Spinal cord (tissue), 10 donors: Measurements from ENCODE around the gene SAYSD1. TPM values are rescaled to one million over a fixed set of nuclear protein-coding genes. Genes with fewer than 3 reads are reported as not detected.

Experiments used
- DNase-seq, 6 donors: peaks; one replicate each; pipeline versions ENCODE4 v3.0.0 to v3.0.0-alpha.2; 2013 to 2015; ENCODE audit warnings: low spot score in 6 of 6, low read depth in 4 of 6
- H3K27ac ChIP-seq: one replicate; pipeline ENCODE4 v1.5.1; 2013; ENCODE audit warnings: low read depth, low read length, control low read depth
- H3K27me3 ChIP-seq: one replicate; pipeline ENCODE4 v1.6.1; 2013; ENCODE audit warnings: low read length; ENCODE audit not compliant: control insufficient read depth, insufficient read depth
- H3K36me3 ChIP-seq: one replicate; pipeline ENCODE4 v1.6.1; 2013; ENCODE audit warnings: low read length; ENCODE audit not compliant: control insufficient read depth, insufficient read depth
- H3K4me1 ChIP-seq: one replicate; pipeline ENCODE4 v1.6.1; 2013; ENCODE audit warnings: low read length; ENCODE audit not compliant: control insufficient read depth, insufficient read depth
- H3K4me3 ChIP-seq: one replicate; pipeline ENCODE4 v1.5.1; 2013; ENCODE audit warnings: low read depth, low read length, control low read depth
- H3K9me3 ChIP-seq: one replicate; pipeline ENCODE4 v1.6.1; 2013; ENCODE audit warnings: low read length; ENCODE audit not compliant: control insufficient read depth, insufficient read depth
- WGBS: methylation state at CpG from one replicate; pipeline ENCODE4 v1.1.5; 2013; ENCODE audit warnings: missing lambda C conversion rate; ENCODE audit not compliant: insufficient coverage; 5-methylcytosine and 5-hydroxymethylcytosine counted together
- long read RNA-seq, 4 donors: transcript quantifications; one replicate each; lab custom pipeline, GENCODE V29; 2026
- polyA plus RNA-seq, 2 donors: library from polyadenylated mRNA; unstranded; fragments of 120-200 nt; gene quantifications; one replicate each; pipeline ENCODE4 v1.2.1, GENCODE V29; 2013; ENCODE audit not compliant: insufficient read length in 2 of 2
- total RNA-seq, 2 donors: library from RNA; depleted of rRNA in 1 of 2; stranded (reverse); fragments of 120-200 nt in 1 of 2; fragments of >200 nt in 1 of 2; gene quantifications; one replicate each; pipeline versions ENCODE4 v1.2.3 to v1.2.4, GENCODE V29; 2013 to 2014
- donor health status: healthy.

Gene SAYSD1
- 10 to 100 TPM; 17.9 to 21.7 TPM for total RNA-seq
- 10 to 100 TPM; 20.7 to 27.9 TPM for polyA plus RNA-seq
- long read RNA-seq, donor 1, transcript SAYSD1-201 (2 exons, 2,020 nt): major isoform, 15 of 18 reads
- long read RNA-seq, donor 1, partial matches to known transcripts: 0 of 18 reads
- long read RNA-seq, donor 1, other reads (novel, unspliced or antisense): 0 of 18 reads
- long read RNA-seq, donor 2, transcript SAYSD1-201 (2 exons, 2,020 nt): major isoform, 5 of 7 reads
- long read RNA-seq, donor 2, partial matches to known transcripts: 0 of 7 reads
- long read RNA-seq, donor 2, other reads (novel, unspliced or antisense): 0 of 7 reads
- long read RNA-seq, donor 3, partial matches to known transcripts: 0 of 4 reads
- long read RNA-seq, donor 3, other reads (novel, unspliced or antisense): 0 of 4 reads
- long read RNA-seq, donor 4, transcript SAYSD1-201 (2 exons, 2,020 nt): major isoform, 15 of 16 reads
- long read RNA-seq, donor 4, partial matches to known transcripts: 0 of 16 reads
- long read RNA-seq, donor 4, other reads (novel, unspliced or antisense): 0 of 16 reads

- peak; percentile 76 to 98 (median 90) for DNase-seq
- Histone ChIP-seq H3K9me3 (no peaks in the 10 kb centered on the region), H3K4me3 (peak within 1 kb of the TSS; percentile 90), H3K4me1 (peaks cover 10% of the 10 kb centered on the region), H3K27me3 (no peaks in the 10 kb centered on the region), H3K36me3 (no peaks in the 10 kb centered on the region), H3K27ac (peak within 1 kb of the TSS; percentile 88)
- under 1% methylated on average over 68 of the region's 68 CpGs for WGBS
Observed at GRCh38 chr6:39114704-39115599, at the start of gene SAYSD1. Gene SAYSD1 (minus strand): TSS chr6:39115186. CDS start chr6:39115089, 97 bp downstream.

- Histone ChIP-seq H3K36me3 (no peaks in the 10 kb centered on the region), H3K27me3 (no peaks in the 10 kb centered on the region), H3K4me1 (peaks cover 4% of the 10 kb centered on the region), H3K27ac (no peak overlapping the region), H3K9me3 (no peaks in the 10 kb centered on the region), H3K4me3 (no peak overlapping the region)
- 41% methylated on average over 3 of the region's 3 CpGs for WGBS
- DNase-seq: no peak
Observed at GRCh38 chr6:39157511-39157910, 42.5 kb upstream of the SAYSD1 start.

DNA sequence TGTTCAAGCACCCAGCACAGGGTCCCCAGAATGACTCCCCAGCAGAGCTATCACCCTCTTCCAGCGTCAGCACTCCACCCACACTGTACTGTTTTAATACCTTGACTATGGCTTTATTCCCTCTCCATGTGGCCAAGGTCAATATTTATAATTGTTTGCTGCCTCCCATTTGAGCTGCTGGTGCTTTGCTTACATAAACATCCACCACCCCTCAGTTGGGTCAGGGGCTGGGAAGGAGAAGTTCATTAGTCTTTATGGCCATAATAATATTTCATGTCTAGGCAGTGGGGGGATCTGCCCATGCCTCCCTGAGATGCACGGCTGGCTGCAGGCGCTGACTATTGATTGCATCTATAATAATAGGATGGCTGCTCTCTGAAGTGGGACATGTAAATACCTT is 41.8 kb upstream of the SAYSD1 start:
- no peaks in the 10 kb centered on the region for H3K27me3 ChIP-seq
- H3K27ac ChIP-seq: no peak overlapping the region
- peak in 1 of 6 donors; percentile 73 for DNase-seq
- no peaks in the 10 kb centered on the region for H3K9me3 ChIP-seq
- peaks cover 4% of the 10 kb centered on the region for H3K4me1 ChIP-seq
- WGBS: 70% methylated on average over 3 of the region's 3 CpGs
- no peak overlapping the region for H3K4me3 ChIP-seq
- no peaks in the 10 kb centered on the region for H3K36me3 ChIP-seq

- peaks cover 4% of the 10 kb centered on the region for H3K4me1 ChIP-seq
- DNase-seq: no peak
- no peak overlapping the region for H3K4me3 ChIP-seq
- H3K36me3 ChIP-seq: no peaks in the 10 kb centered on the region
- no peak overlapping the region for H3K27ac ChIP-seq
- no CpG with 5 or more reads among the region's 4 CpGs for WGBS
- no peaks in the 10 kb centered on the region for H3K9me3 ChIP-seq
- no peaks in the 10 kb centered on the region for H3K27me3 ChIP-seq
Observed at GRCh38 chr6:39154705-39155104, 39.7 kb upstream of the SAYSD1 start.

DNA sequence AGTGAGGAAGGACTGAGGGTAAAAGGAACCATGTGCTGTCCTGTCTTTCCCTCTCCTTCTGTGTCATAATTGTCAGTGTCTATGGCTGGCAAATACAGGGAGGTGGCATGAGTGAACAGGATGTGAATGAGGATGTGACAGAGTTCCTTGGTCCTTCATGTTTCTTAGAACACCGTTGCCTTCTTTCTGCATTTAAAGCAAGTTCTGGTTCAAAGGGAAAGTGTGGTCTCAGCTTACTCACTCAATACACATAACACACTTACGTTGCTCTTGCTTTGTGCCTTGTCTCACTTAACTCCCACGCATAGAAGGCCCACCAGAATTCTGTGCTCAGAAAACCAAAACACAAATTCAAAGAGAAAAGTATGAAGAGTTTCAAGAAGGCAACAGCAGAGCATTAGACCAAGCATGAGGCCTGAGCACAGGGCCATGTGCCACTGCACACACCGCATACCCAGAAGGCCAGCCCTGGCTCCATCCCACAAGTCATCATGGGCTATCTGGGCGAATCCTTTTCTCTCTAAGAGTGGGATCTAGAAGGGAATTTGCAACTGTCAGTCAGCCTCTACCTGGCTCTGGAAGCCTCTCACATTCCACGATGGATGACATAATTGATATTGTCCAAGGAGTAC is 38.9 kb upstream of the SAYSD1 start:
- H3K4me1 ChIP-seq: peaks cover 4% of the 10 kb centered on the region
- H3K27ac ChIP-seq: no peak overlapping the region
- H3K4me3 ChIP-seq: no peak overlapping the region
- 100% methylated on average over 3 of the region's 6 CpGs for WGBS
- DNase-seq: no peak
- no peaks in the 10 kb centered on the region for H3K27me3 ChIP-seq
- H3K36me3 ChIP-seq: no peaks in the 10 kb centered on the region
- H3K9me3 ChIP-seq: no peaks in the 10 kb centered on the region

GRCh38 chr6:39152262-39152661 is 37.3 kb upstream of the SAYSD1 start:
- Histone ChIP-seq H3K4me3 (no peak overlapping the region), H3K9me3 (no peaks in the 10 kb centered on the region), H3K4me1 (peaks cover 4% of the 10 kb centered on the region), H3K36me3 (no peaks in the 10 kb centered on the region), H3K27me3 (no peaks in the 10 kb centered on the region), H3K27ac (no peak overlapping the region)
- 80% methylated on average over 1 of the region's 5 CpGs for WGBS
- DNase-seq: peak in 1 of 6 donors; percentile 59

DNA sequence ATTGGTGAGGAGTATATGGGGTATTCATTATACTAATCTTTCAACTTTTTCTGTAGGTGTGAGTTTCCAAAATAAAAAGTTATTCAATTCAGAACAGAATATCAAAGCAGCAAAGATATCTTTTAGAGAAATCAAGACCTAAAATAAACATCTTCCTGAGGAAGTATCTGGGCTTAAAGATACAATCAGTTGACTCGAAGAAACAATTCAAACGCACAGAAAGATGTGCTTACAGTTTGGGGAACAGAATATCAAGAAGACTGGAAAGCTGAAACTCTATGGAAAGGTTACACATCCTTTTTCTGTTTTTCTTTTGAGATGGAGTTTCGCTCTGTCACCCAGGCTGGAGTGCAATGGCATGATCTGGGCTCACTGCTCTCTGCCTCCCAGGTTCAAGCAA is 36.2 kb upstream of the SAYSD1 start:
- no CpG with 5 or more reads among the region's 3 CpGs for WGBS
- DNase-seq: no peak
- Histone ChIP-seq H3K9me3 (no peaks in the 10 kb centered on the region), H3K4me3 (no peak overlapping the region), H3K36me3 (no peaks in the 10 kb centered on the region), H3K4me1 (no peaks in the 10 kb centered on the region), H3K27me3 (no peaks in the 10 kb centered on the region), H3K27ac (no peak overlapping the region)

- H3K4me1 ChIP-seq: no peaks in the 10 kb centered on the region
- no peaks in the 10 kb centered on the region for H3K36me3 ChIP-seq
- H3K27ac ChIP-seq: no peak overlapping the region
- H3K9me3 ChIP-seq: no peaks in the 10 kb centered on the region
- DNase-seq: no peak
- WGBS: 60% methylated on average over 1 of the region's 1 CpG
- no peak overlapping the region for H3K4me3 ChIP-seq
- H3K27me3 ChIP-seq: no peaks in the 10 kb centered on the region
Observed at GRCh38 chr6:39144481-39145173, 29.6 kb upstream of the SAYSD1 start.
